Heart left ventricle (tissue), 13 donors: ENCODE measurements around the gene CYBA.

Source experiments
- CTCF ChIP-seq, 12 donors: fragments of 200-600 bp; sonication (generic) in 4 of 12; IDR thresholded peaks; one replicate each; pipeline versions ENCODE4 v1.5.0 to v1.8.0; 2018 to 2022; ENCODE audit warnings: antibody characterized with exemption in 12 of 12, mild to moderate bottlenecking in 5 of 12
- POLR2A ChIP-seq, 2 donors: fragments of 450-650 bp; IDR thresholded peaks; one replicate each; pipeline ENCODE4 v1.6.1; 2017; ENCODE audit warnings: antibody characterized with exemption in 2 of 2, mild to moderate bottlenecking in 2 of 2, moderate library complexity in 2 of 2
- donor health status: ischemic (EF 13 %, LVEDD 7.1; RV severe dilation, severe dysfunction).
- donor health status: DM: no; HTN: yes; CAD: no.
- donor health status: DM: no; HTN: no; CAD: no.
- donor health status: ischemic (EF 25% LVEDD 6.9; RV normal size, moderate dysfunction).
- donor health status: ischemic (EF 25% LVEDD 5.7; RV mildly dilated, moderate dysfunction).
- donor health status: ischemic (EF 35%, LVEDD 5.7; RV mildly dilated, moderate dysfunction).
- donor health status: nonischemic (EF 11% LVEDD 7.7; RV severe dilation, severe dysfunction).
- donor health status: DM: yes; HTN: yes; CAD: no.
- donor health status: PGD.
- donor health status: ischemic (EF 29% LVEDD 5.4; RV normal size, mild dysfunction).
- donor health status: nonischemic (EF 23%, LVEDD 6.1; RV moderate dilation, normal function).

DNA sequence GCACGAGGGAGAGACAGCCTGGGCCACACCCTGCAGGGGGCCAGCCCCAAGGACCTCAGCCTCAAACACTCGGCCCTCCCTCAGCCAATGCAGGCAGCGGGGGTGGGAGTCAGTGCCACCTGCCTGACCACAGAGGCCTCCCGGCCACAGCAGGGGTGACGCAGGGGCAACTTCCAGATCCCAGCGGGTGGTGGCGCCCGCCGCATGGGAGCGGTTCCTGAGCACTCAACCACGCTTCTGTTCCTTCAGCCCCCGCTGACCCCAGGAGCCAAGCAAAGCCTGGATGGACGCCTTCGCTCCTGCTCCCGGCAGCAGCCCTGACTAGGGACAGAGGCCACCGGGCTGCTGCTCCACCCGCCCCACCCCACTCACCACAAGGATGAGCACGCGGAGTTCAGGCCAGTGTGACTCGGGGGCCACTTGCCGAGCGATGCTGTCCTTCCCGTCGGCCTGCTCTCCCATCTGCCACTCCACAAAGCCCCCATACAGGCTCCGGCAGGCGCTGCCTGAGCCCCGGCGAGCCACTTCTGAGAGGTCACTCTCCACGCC is 5.0 kb upstream of the CYBA start:
- TF ChIP-seq CTCF (IDR thresholded peaks at IDR 0.05) (no peak), POLR2A (IDR thresholded peaks at IDR 0.05) (no peak)
